GM23338 (cell line): ENCODE measurements around the gene NPAS3. TPM values are rescaled to one million over a fixed set of nuclear protein-coding genes. Genes with fewer than 3 reads are reported as not detected.

Experiments
- ATAC-seq: fragments of 200-7000 bp; cut with Tn5 transposase; 3 replicates; pipeline ENCODE4 v1.9.1; 2020
- DNase-seq: peaks from one replicate; pipeline ENCODE4 v3.0.0-alpha.2; 2015; ENCODE audit warnings: low spot score
- H2AFZ ChIP-seq: fragments of 200-600 bp; sonication (generic); 2 replicates; pipeline ENCODE4 v1.8.0; 2016; ENCODE audit warnings: antibody characterized with exemption, mild to moderate bottlenecking, moderate library complexity
- H3F3A ChIP-seq: fragments of 200-600 bp; sonication (generic); replicated peaks from 2 replicates; pipeline ENCODE4 v1.8.0; 2017; ENCODE audit warnings: antibody characterized with exemption, mixed run types, low read depth
- H3K27ac ChIP-seq: fragments of 200-600 bp; sonication (generic); 2 replicates; pipeline ENCODE4 v1.6.1; 2016; ENCODE audit warnings: low read depth
- H3K27me3 ChIP-seq: fragments of 200-600 bp; sonication (generic); 2 replicates; pipeline ENCODE4 v1.8.0; 2016; ENCODE audit warnings: mild to moderate bottlenecking, mixed run types, moderate library complexity; ENCODE audit not compliant: insufficient read depth
- H3K36me3 ChIP-seq: fragments of 200-600 bp; sonication (generic); 2 replicates; pipeline ENCODE4 v1.8.0; 2016; ENCODE audit warnings: mild to moderate bottlenecking; ENCODE audit not compliant: insufficient read depth
- H3K4me1 ChIP-seq: fragments of 200-600 bp; sonication (generic); 2 replicates; pipeline ENCODE4 v1.8.0; 2016; ENCODE audit warnings: mild to moderate bottlenecking, moderate library complexity; ENCODE audit not compliant: insufficient read depth
- H3K4me2 ChIP-seq: fragments of 200-600 bp; sonication (generic); 2 replicates; pipeline ENCODE4 v1.7.1; 2017; ENCODE audit warnings: mixed run types
- H3K4me3 ChIP-seq: fragments of 200-600 bp; sonication (generic); 2 replicates; pipeline ENCODE4 v1.6.1; 2016; ENCODE audit warnings: mixed run types
- H3K79me2 ChIP-seq: fragments of 200-600 bp; sonication (generic); replicated peaks from 2 replicates; pipeline ENCODE4 v1.8.0; 2017; ENCODE audit warnings: mild to moderate bottlenecking; ENCODE audit not compliant: insufficient read depth
- H3K9me2 ChIP-seq: fragments of 200-600 bp; sonication (generic); 2 replicates; pipeline ENCODE4 v1.8.0; 2017; ENCODE audit not compliant: insufficient read depth
- H4K20me1 ChIP-seq: fragments of 200-600 bp; sonication (generic); replicated peaks from 2 replicates; pipeline ENCODE4 v1.8.0; 2017; ENCODE audit warnings: mild to moderate bottlenecking; ENCODE audit not compliant: insufficient read depth
- H3K27ac Mint-ChIP-seq: 2 replicates; pipeline ENCODE4 v1.8.0; 2020; ENCODE audit warnings: inconsistent platforms, mild to moderate bottlenecking, moderate library complexity, mixed read lengths
- H3K27me3 Mint-ChIP-seq: 3 replicates; pipeline ENCODE4 v1.8.0; 2022; ENCODE audit warnings: low read depth, mild to moderate bottlenecking, moderate library complexity, mixed read lengths, inconsistent platforms; ENCODE audit not compliant: insufficient read depth, poor library complexity
- H3K36me3 Mint-ChIP-seq: 3 replicates; pipeline ENCODE4 v1.8.0; 2021; ENCODE audit warnings: low read depth, mild to moderate bottlenecking, inconsistent platforms, moderate library complexity, mixed read lengths
- H3K4me1 Mint-ChIP-seq: 3 replicates; pipeline ENCODE4 v1.8.0; 2020; ENCODE audit warnings: mild to moderate bottlenecking, inconsistent platforms, mixed read lengths
- H3K4me3 Mint-ChIP-seq: 3 replicates; pipeline ENCODE4 v1.8.0; 2021; ENCODE audit warnings: moderate library complexity, mild to moderate bottlenecking, inconsistent platforms, mixed read lengths
- H3K9me3 Mint-ChIP-seq: 3 replicates; pipeline ENCODE4 v1.8.0; 2020; ENCODE audit warnings: moderate library complexity, mild to moderate bottlenecking, inconsistent platforms, mixed read lengths
- CREB1 ChIP-seq: fragments of 250-450 bp; sonication (Bioruptor Pico); IDR thresholded peaks from 2 replicates; pipeline ENCODE4 v1.5.0; 2020; ENCODE audit warnings: low read depth, mild to moderate bottlenecking, moderate library complexity
- ETS1 ChIP-seq: IDR thresholded peaks from 2 replicates; pipeline ENCODE4 v1.6.1; 2016; ENCODE audit warnings: antibody characterized with exemption
- EZH2 ChIP-seq: fragments of 200-600 bp; sonication (generic); IDR thresholded peaks from one replicate; pipeline ENCODE4 v1.8.0; 2017; ENCODE audit warnings: antibody characterized with exemption, mild to moderate bottlenecking, low read depth; ENCODE audit not compliant: unreplicated experiment
- JUNB ChIP-seq: IDR thresholded peaks from one replicate; pipeline ENCODE4 v1.6.1; 2016; ENCODE audit warnings: antibody characterized with exemption; ENCODE audit not compliant: unreplicated experiment
- NANOG ChIP-seq: IDR thresholded peaks from 2 replicates; pipeline ENCODE4 v1.6.1; 2016; ENCODE audit warnings: antibody characterized with exemption, borderline replicate concordance
- POLR2AphosphoS5 ChIP-seq: IDR thresholded peaks from 2 replicates; pipeline ENCODE4 v1.6.1; 2016; ENCODE audit warnings: antibody characterized with exemption, low read depth
- STAT1 ChIP-seq: IDR thresholded peaks from one replicate; pipeline ENCODE4 v1.6.1; 2016; ENCODE audit warnings: antibody characterized with exemption; ENCODE audit not compliant: unreplicated experiment
- polyA plus RNA-seq: library from polyadenylated mRNA; unstranded; fragments of >200 nt; fragmentation: Nextera tagmentation; extraction: Ambion mirVana; gene quantifications from 2 replicates; pipeline ENCODE4 v1.2.1, GENCODE V29; 2016
- total RNA-seq: library from RNA; depleted of rRNA; stranded (reverse); fragments of >200 nt; shearing (Covaris generic); gene quantifications from 2 replicates; pipeline ENCODE4 v1.2.3, GENCODE V29; 2014
- TF ChIP-seq, protein P1 (sequence below), 2 experiments: fragments of 200-600 bp in 1 of 2; sonication (generic) in 1 of 2; conservative IDR thresholded peaks; 2 replicates each; pipeline versions ENCODE4 v1.5.1 to v1.6.1; 2016 to 2017; ENCODE audit warnings: antibody characterized with exemption in 2 of 2, low read depth in 2 of 2, mild to moderate bottlenecking in 2 of 2, moderate library complexity in 1 of 2
- TF ChIP-seq, protein P2 (sequence below): IDR thresholded peaks from one replicate; pipeline ENCODE4 v1.6.1; 2018; ENCODE audit warnings: antibody characterized with exemption; ENCODE audit not compliant: unreplicated experiment

The NPAS3 gene
- total and polyA plus RNA-seq, 2 experiments from 2014 or later, result 0.17 to 0.19 TPM

GRCh38 chr14:33737446-33737845, 798.8 kb downstream of the NPAS3 start:
- H3F3A ChIP-seq, result no peaks in the 10 kb centered on the region
- no peaks in the 10 kb centered on the region for H4K20me1 ChIP-seq
- H3K4me3 ChIP-seq, result no peak overlapping the region
- TF ChIP-seq NANOG (no peak), POLR2AphosphoS5 (no peak)
- peaks cover 18% of the 10 kb centered on the region for H3K4me1 Mint-ChIP-seq
- DNase-seq (no peak), ATAC-seq (no peak)
- no peaks in the 10 kb centered on the region; the same call in 2 of the 3 replicates for H3K9me3 Mint-ChIP-seq
- no peaks in the 10 kb centered on the region for H3K27me3 ChIP-seq
- peaks cover 1% of the 10 kb centered on the region for H3K27me3 Mint-ChIP-seq
- H3K9me2 ChIP-seq, result peaks cover 5% of the 10 kb centered on the region; the same call in 1 of the 2 replicates
- peaks cover 10% of the 10 kb centered on the region for H3K4me1 ChIP-seq
- no peak overlapping the region for H2AFZ ChIP-seq
- no peaks in the 10 kb centered on the region for H3K36me3 ChIP-seq
- H3K36me3 Mint-ChIP-seq, result no peaks in the 10 kb centered on the region; the same call in 2 of the 3 replicates
- H3K27ac Mint-ChIP-seq, result no peak overlapping the region
- H3K79me2 ChIP-seq, result no peaks in the 10 kb centered on the region
- no peak overlapping the region for H3K27ac ChIP-seq
- H3K4me3 Mint-ChIP-seq, result no peak overlapping the region
- H3K4me2 ChIP-seq, result no peak overlapping the region

DNA sequence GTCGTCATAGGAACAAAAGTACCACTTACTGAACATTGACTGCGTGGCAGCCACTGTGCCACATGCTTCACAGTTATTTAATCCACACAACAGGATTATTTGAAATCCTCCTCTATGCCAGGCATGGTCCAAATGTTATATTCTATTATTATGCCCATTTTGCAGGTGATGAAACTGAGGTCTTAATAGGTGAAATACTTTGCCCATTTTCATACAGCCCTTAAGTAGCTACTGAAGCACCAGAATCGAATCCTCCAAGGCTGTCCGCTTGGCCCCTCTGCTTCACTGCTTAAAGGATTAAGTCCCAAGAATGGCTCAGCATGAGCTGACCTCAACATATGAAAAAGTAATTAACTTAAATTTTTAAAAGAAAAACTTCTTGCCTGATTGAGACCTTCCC, 799.4 kb downstream of the NPAS3 start:
- H3K9me2 ChIP-seq, result peaks cover 8% of the 10 kb centered on the region; the same call in 1 of the 2 replicates
- DNase-seq (no peak), ATAC-seq (no peak)
- 0 out of 3 replicates have a peak, but pooled peaks cover under 1% of the 10 kb centered on the region for H3K9me3 Mint-ChIP-seq
- H2AFZ ChIP-seq, result no peak overlapping the region
- no peak overlapping the region for H3K27ac ChIP-seq
- TF ChIP-seq CREB1 (CRISPR knock-in tag) (no peak), EZH2 (no peak), STAT1 (no peak), JUNB (no peak), ETS1 (no peak), NANOG (no peak), POLR2AphosphoS5 (no peak)
- TF ChIP-seq, protein P1, sequence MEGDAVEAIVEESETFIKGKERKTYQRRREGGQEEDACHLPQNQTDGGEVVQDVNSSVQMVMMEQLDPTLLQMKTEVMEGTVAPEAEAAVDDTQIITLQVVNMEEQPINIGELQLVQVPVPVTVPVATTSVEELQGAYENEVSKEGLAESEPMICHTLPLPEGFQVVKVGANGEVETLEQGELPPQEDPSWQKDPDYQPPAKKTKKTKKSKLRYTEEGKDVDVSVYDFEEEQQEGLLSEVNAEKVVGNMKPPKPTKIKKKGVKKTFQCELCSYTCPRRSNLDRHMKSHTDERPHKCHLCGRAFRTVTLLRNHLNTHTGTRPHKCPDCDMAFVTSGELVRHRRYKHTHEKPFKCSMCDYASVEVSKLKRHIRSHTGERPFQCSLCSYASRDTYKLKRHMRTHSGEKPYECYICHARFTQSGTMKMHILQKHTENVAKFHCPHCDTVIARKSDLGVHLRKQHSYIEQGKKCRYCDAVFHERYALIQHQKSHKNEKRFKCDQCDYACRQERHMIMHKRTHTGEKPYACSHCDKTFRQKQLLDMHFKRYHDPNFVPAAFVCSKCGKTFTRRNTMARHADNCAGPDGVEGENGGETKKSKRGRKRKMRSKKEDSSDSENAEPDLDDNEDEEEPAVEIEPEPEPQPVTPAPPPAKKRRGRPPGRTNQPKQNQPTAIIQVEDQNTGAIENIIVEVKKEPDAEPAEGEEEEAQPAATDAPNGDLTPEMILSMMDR (conservative IDR thresholded peaks at IDR 0.05; ENCODE audit: low read depth in 2 of 2), result no peak
- TF ChIP-seq, protein P2, sequence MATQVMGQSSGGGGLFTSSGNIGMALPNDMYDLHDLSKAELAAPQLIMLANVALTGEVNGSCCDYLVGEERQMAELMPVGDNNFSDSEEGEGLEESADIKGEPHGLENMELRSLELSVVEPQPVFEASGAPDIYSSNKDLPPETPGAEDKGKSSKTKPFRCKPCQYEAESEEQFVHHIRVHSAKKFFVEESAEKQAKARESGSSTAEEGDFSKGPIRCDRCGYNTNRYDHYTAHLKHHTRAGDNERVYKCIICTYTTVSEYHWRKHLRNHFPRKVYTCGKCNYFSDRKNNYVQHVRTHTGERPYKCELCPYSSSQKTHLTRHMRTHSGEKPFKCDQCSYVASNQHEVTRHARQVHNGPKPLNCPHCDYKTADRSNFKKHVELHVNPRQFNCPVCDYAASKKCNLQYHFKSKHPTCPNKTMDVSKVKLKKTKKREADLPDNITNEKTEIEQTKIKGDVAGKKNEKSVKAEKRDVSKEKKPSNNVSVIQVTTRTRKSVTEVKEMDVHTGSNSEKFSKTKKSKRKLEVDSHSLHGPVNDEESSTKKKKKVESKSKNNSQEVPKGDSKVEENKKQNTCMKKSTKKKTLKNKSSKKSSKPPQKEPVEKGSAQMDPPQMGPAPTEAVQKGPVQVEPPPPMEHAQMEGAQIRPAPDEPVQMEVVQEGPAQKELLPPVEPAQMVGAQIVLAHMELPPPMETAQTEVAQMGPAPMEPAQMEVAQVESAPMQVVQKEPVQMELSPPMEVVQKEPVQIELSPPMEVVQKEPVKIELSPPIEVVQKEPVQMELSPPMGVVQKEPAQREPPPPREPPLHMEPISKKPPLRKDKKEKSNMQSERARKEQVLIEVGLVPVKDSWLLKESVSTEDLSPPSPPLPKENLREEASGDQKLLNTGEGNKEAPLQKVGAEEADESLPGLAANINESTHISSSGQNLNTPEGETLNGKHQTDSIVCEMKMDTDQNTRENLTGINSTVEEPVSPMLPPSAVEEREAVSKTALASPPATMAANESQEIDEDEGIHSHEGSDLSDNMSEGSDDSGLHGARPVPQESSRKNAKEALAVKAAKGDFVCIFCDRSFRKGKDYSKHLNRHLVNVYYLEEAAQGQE, result no peak
- H4K20me1 ChIP-seq, result no peaks in the 10 kb centered on the region
- no peaks in the 10 kb centered on the region for H3F3A ChIP-seq
- H3K4me1 Mint-ChIP-seq, result peaks cover 18% of the 10 kb centered on the region
- H3K79me2 ChIP-seq, result no peaks in the 10 kb centered on the region
- no peaks in the 10 kb centered on the region for H3K36me3 Mint-ChIP-seq
- H3K27me3 ChIP-seq, result no peaks in the 10 kb centered on the region
- no peak overlapping the region for H3K4me2 ChIP-seq
- no peak overlapping the region for H3K4me3 Mint-ChIP-seq
- no peak overlapping the region for H3K27ac Mint-ChIP-seq
- no peak overlapping the region for H3K4me3 ChIP-seq
- peaks cover 1% of the 10 kb centered on the region for H3K27me3 Mint-ChIP-seq
- H3K4me1 ChIP-seq, result peaks cover 10% of the 10 kb centered on the region
- no peaks in the 10 kb centered on the region for H3K36me3 ChIP-seq
